ENCODE results near the gene PAIP2.

Gene PAIP2

GRCh38 chr5:139395844-139396640 is 54.4 kb downstream of the PAIP2 start:
- no peak for DNase-seq (ENCODE audit: low read depth)
- TF ChIP-seq CTCF (IDR thresholded peaks at IDR 0.05; ENCODE audit: control insufficient read depth, insufficient read depth, low read depth, low read length, missing control alignments) = no peak
- no peak overlapping the region for H3K4me3 ChIP-seq (ENCODE audit: control insufficient read depth, low read depth, low read length)

- DNase-seq (ENCODE audit: low read depth) = no peak
- no peak for TF ChIP-seq CTCF (IDR thresholded peaks at IDR 0.05; ENCODE audit: control insufficient read depth, insufficient read depth, low read depth, low read length, missing control alignments)
These were observed 55.0 kb downstream of the PAIP2 start for GRCh38 chr5:139396691-139397090.

GRCh38 chr5:139397921-139398320 is 56.3 kb downstream of the PAIP2 start:
- no peak for TF ChIP-seq CTCF (IDR thresholded peaks at IDR 0.05; ENCODE audit: control insufficient read depth, insufficient read depth, low read depth, low read length, missing control alignments)
- H3K4me3 ChIP-seq (ENCODE audit: control insufficient read depth, low read depth, low read length) = no peak overlapping the region
- no peak for DNase-seq (ENCODE audit: low read depth)

More at GRCh38 chr5:139396691-139397090, 55.0 kb downstream of the PAIP2 start:
- H3K4me3 ChIP-seq (ENCODE audit: control insufficient read depth, low read depth, low read length) = no peak overlapping the region

GRCh38 chr5:139399501-139400121 is 58.0 kb downstream of the PAIP2 start:
- DNase-seq (ENCODE audit: low read depth) = no peak
- TF ChIP-seq CTCF (IDR thresholded peaks at IDR 0.05; ENCODE audit: control insufficient read depth, insufficient read depth, low read depth, low read length, missing control alignments) = no peak
- no peak overlapping the region for H3K4me3 ChIP-seq (ENCODE audit: control insufficient read depth, low read depth, low read length)

GRCh38 chr5:139401546-139401945 is 59.9 kb downstream of the PAIP2 start:
- no peak overlapping the region for H3K4me3 ChIP-seq (ENCODE audit: control insufficient read depth, low read depth, low read length)
- no peak for DNase-seq (ENCODE audit: low read depth)
- TF ChIP-seq CTCF (IDR thresholded peaks at IDR 0.05; ENCODE audit: control insufficient read depth, insufficient read depth, low read depth, low read length, missing control alignments) = no peak

GRCh38 chr5:139402561-139403158 is 61.0 kb downstream of the PAIP2 start:
- H3K4me3 ChIP-seq (ENCODE audit: control insufficient read depth, low read depth, low read length) = no peak overlapping the region
- TF ChIP-seq CTCF (IDR thresholded peaks at IDR 0.05; ENCODE audit: control insufficient read depth, insufficient read depth, low read depth, low read length, missing control alignments) = peak; percentile 47
- no peak for DNase-seq (ENCODE audit: low read depth)

Data from AG09309 (cell line).